Skeletal muscle tissue (tissue), 4 donors: ENCODE results near the gene MPHOSPH8. TPM values are rescaled to one million over a fixed set of nuclear protein-coding genes. Genes with fewer than 3 reads are reported as not detected.
"Not testable (repeated sequence)": the region's sequence is repeated elsewhere in the genome, so short reads cannot be mapped to it uniquely, and the experiment has no call there.

Source experiments
- H3K27ac ChIP-seq: one replicate; pipeline ENCODE4 v1.7.0; 2013; ENCODE audit warnings: mild to moderate bottlenecking, low read depth, low read length, inconsistent platforms
- H3K27me3 ChIP-seq, 3 donors: one replicate each; pipeline ENCODE4 v1.7.0; 2013; ENCODE audit warnings: low read length in 3 of 3; ENCODE audit not compliant: control insufficient read depth in 3 of 3, insufficient read depth in 3 of 3
- H3K36me3 ChIP-seq, 3 donors: one replicate each; pipeline ENCODE4 v1.7.0; 2013; ENCODE audit warnings: low read length in 3 of 3; ENCODE audit not compliant: control insufficient read depth in 3 of 3, insufficient read depth in 3 of 3
- H3K4me1 ChIP-seq, 3 donors: one replicate each; pipeline ENCODE4 v1.7.0; 2013; ENCODE audit warnings: low read length in 3 of 3, mild to moderate bottlenecking in 3 of 3; ENCODE audit not compliant: control insufficient read depth in 3 of 3, insufficient read depth in 3 of 3
- H3K4me3 ChIP-seq, 3 donors: one replicate each; pipeline ENCODE4 v1.7.0; 2013; ENCODE audit warnings: low read length in 3 of 3
- H3K9ac ChIP-seq, 3 donors: one replicate each; pipeline ENCODE4 v1.7.0; 2013; ENCODE audit warnings: low read length in 3 of 3, mild to moderate bottlenecking in 3 of 3, moderate library complexity in 2 of 3, low read depth in 1 of 3
- H3K9me3 ChIP-seq, 3 donors: one replicate each; pipeline ENCODE4 v1.7.0; 2013; ENCODE audit warnings: low read length in 3 of 3; ENCODE audit not compliant: control insufficient read depth in 3 of 3
- total RNA-seq: library from RNA; depleted of rRNA; stranded (reverse); fragments of >200 nt; gene quantifications from one replicate; pipeline ENCODE4 v1.2.3, GENCODE V29; 2014
- donor health status: Osteomylitis.

MPHOSPH8 gene
- total RNA-seq, 1 donor from 2014 or later: 7.8 TPM

DNA sequence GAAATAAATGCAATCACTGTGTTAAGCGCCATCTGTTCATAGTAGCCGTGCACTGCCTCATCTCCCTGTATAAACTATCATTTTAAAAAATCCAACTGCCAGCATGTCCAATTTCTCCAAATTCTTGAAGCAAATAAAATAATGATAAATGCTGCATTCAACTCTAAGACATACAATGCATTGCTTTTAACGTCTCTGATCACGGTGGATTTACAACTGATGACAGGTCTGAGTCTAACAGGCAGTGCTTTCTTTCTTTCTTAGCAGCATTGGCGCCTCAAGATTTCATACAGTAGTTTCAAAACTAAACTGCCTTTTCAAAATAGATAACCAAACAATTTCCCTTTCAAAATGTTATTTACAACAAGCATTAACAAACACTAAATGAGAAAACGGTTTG lies 70.8 kb downstream of the MPHOSPH8 start:
- H3K27me3 ChIP-seq, H3K4me1 ChIP-seq, H3K9me3 ChIP-seq, H3K27ac ChIP-seq, H3K9ac ChIP-seq, H3K4me3 ChIP-seq, H3K36me3 ChIP-seq: not testable (repeated sequence)

DNA sequence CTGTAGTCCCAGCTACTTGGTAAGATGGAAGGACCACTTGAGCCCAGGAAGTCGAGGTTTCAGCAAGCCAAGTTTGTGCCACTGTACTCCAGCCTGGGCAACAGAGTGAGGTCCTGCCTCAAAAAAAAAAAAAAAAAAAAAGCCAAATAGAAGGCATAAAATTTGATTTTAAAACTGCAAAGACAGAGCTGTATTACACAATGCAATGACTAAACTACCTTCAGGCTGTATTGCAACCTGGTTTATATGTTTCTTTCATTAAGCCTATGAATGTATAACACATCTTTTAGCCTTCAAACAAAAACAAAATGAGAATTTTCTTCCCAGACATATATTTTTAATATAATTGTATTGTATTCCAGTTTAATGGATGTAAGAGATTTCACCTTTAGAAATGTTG lies 75.6 kb downstream of the MPHOSPH8 start:
- H3K4me3 ChIP-seq, H3K9me3 ChIP-seq, H3K4me1 ChIP-seq, H3K27me3 ChIP-seq, H3K36me3 ChIP-seq, H3K9ac ChIP-seq, H3K27ac ChIP-seq: not testable (repeated sequence)

GRCh38 chr13:19709782-19710181 lies 76.3 kb downstream of the MPHOSPH8 start:
- not testable (repeated sequence) for H3K27ac ChIP-seq, H3K4me3 ChIP-seq, H3K9me3 ChIP-seq, H3K9ac ChIP-seq, H3K27me3 ChIP-seq, H3K36me3 ChIP-seq, H3K4me1 ChIP-seq

GRCh38 chr13:19713186-19713965 lies 79.9 kb downstream of the MPHOSPH8 start:
- H3K4me3 ChIP-seq: no peak overlapping the region
- H3K9ac ChIP-seq: no peak overlapping the region
- no peaks in the 10 kb centered on the region for H3K4me1 ChIP-seq
- H3K27ac ChIP-seq: no peak overlapping the region
- H3K36me3 ChIP-seq: no peaks in the 10 kb centered on the region
- H3K9me3 ChIP-seq: no peaks in the 10 kb centered on the region
- no peaks in the 10 kb centered on the region for H3K27me3 ChIP-seq

DNA sequence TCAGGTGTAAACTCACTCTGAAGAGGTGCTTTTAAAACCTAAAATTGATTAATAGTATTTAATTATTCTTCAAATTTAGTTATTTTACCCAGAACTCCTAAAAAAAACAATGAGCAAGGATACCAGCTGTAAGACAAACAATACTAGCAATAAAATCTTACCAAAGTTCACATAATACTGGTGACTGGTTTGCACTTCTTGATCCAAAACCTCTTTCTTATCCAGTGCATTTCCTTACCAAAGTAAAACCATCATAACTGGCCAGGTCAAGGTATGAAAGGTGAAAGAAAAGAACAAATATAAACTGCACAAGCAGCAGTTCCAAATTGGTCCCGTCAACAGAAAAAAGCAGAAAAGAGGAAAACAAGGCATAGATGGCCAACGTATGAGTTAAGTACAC lies 86.6 kb downstream of the MPHOSPH8 start:
- no peak overlapping the region for H3K9ac ChIP-seq
- H3K27me3 ChIP-seq: no peaks in the 10 kb centered on the region
- no peaks in the 10 kb centered on the region for H3K4me1 ChIP-seq
- H3K27ac ChIP-seq: no peak overlapping the region
- no peaks in the 10 kb centered on the region for H3K9me3 ChIP-seq
- no peaks in the 10 kb centered on the region for H3K36me3 ChIP-seq
- no peak overlapping the region for H3K4me3 ChIP-seq

Other genes starting within 250 kb of the MPHOSPH8 start
- gene TPTE2, start 72.1 kb upstream of the MPHOSPH8 start, total RNA-seq: not detected
- gene PSPC1, start 149.3 kb downstream of the MPHOSPH8 start, total RNA-seq: 59.5 TPM
- 15.1 TPM for gene ZMYM5, start 230.0 kb downstream of the MPHOSPH8 start, total RNA-seq